Measurements from ENCODE around the gene KRTAP5-7. TPM values are rescaled to one million over a fixed set of nuclear protein-coding genes. Genes with fewer than 3 reads are reported as not detected.
"Not testable (repeated sequence)": the region's sequence is repeated elsewhere in the genome, so short reads cannot be mapped to it uniquely, and the experiment has no call there.

The KRTAP5-7 gene
- total and polyA plus RNA-seq, 2 donors from 2014 or later = 0.22 TPM; not detected in 1

- no peak for FAIRE-seq
- intact Hi-C loops (cut with DNase I) = no loop called here
These were observed 48.8 kb downstream of the KRTAP5-7 start for GRCh38 chr11:71575723-71576424.

GRCh38 chr11:71576688-71577465 is 49.8 kb downstream of the KRTAP5-7 start:
- FAIRE-seq; H3K27me3 ChIP-seq (ENCODE audit: control insufficient read depth, insufficient read depth, low read length); H3K9ac ChIP-seq (ENCODE audit: low read length in 3 of 3); intact Hi-C loops (cut with DNase I); H3K4me3 ChIP-seq (ENCODE audit: low read length in 3 of 3); H3K36me3 ChIP-seq (ENCODE audit: control insufficient read depth in 2 of 3, insufficient read depth in 3 of 3, low read length in 3 of 3); DNase-seq; H3K9me3 ChIP-seq (ENCODE audit: control insufficient read depth in 2 of 3, insufficient read depth in 1 of 3, low read length in 3 of 3); H3K27ac ChIP-seq (ENCODE audit: low read depth in 2 of 2, low read length in 2 of 2); H3K4me1 ChIP-seq (ENCODE audit: control insufficient read depth in 2 of 3, insufficient read depth in 2 of 3, low read depth in 1 of 3, low read length in 3 of 3): not testable (repeated sequence)

More at GRCh38 chr11:71575723-71576424, 48.8 kb downstream of the KRTAP5-7 start:
- Histone ChIP-seq H3K9ac (ENCODE audit: low read length in 3 of 3) (no peak overlapping the region), H3K4me1 (ENCODE audit: control insufficient read depth in 2 of 3, insufficient read depth in 2 of 3, low read depth in 1 of 3, low read length in 3 of 3) (no peaks in the 10 kb centered on the region), H3K9me3 (ENCODE audit: control insufficient read depth in 2 of 3, insufficient read depth in 1 of 3, low read length in 3 of 3) (no peaks in the 10 kb centered on the region), H3K27me3 (ENCODE audit: control insufficient read depth, insufficient read depth, low read length) (no peaks in the 10 kb centered on the region), H3K4me3 (ENCODE audit: low read length in 3 of 3) (no peak overlapping the region), H3K27ac (ENCODE audit: low read depth in 2 of 2, low read length in 2 of 2) (no peak overlapping the region), H3K36me3 (ENCODE audit: control insufficient read depth in 2 of 3, insufficient read depth in 3 of 3, low read length in 3 of 3) (no peaks in the 10 kb centered on the region)
- no peak for DNase-seq
- TF ChIP-seq CTCF (IDR thresholded peaks at IDR 0.05; ENCODE audit: borderline replicate concordance, extremely low read depth, insufficient read depth) = no peak

- no peaks in the 10 kb centered on the region for H3K27me3 ChIP-seq (ENCODE audit: control insufficient read depth, insufficient read depth, low read length)
- H3K9me3 ChIP-seq (ENCODE audit: control insufficient read depth in 2 of 3, insufficient read depth in 1 of 3, low read length in 3 of 3) = no peaks in the 10 kb centered on the region
- DNase-seq (no peak), FAIRE-seq (no peak)
- no peak overlapping the region for H3K9ac ChIP-seq (ENCODE audit: low read length in 3 of 3)
- no peaks in the 10 kb centered on the region for H3K4me1 ChIP-seq (ENCODE audit: control insufficient read depth in 2 of 3, insufficient read depth in 2 of 3, low read depth in 1 of 3, low read length in 3 of 3)
- H3K36me3 ChIP-seq (ENCODE audit: control insufficient read depth in 2 of 3, insufficient read depth in 3 of 3, low read length in 3 of 3) = no peaks in the 10 kb centered on the region
- intact Hi-C loops (cut with DNase I) = no loop called here
- H3K4me3 ChIP-seq (ENCODE audit: low read length in 3 of 3) = no peak overlapping the region
- TF ChIP-seq CTCF (IDR thresholded peaks at IDR 0.05; ENCODE audit: borderline replicate concordance, extremely low read depth, insufficient read depth) = no peak
- H3K27ac ChIP-seq (ENCODE audit: low read depth in 2 of 2, low read length in 2 of 2) = no peak overlapping the region
These were observed 50.5 kb downstream of the KRTAP5-7 start for GRCh38 chr11:71577469-71578004.

Other genes starting within 250 kb of the KRTAP5-7 start
- 17.8 TPM for gene DHCR7, start 78.9 kb upstream of the KRTAP5-7 start, total RNA-seq
- 35.2 TPM for gene DHCR7, start 78.9 kb upstream of the KRTAP5-7 start, polyA plus RNA-seq (ENCODE audit: insufficient read depth, low read depth, low replicate concordance)
- 72.9 TPM for gene NADSYN1, start 74.1 kb upstream of the KRTAP5-7 start, total RNA-seq
- gene NADSYN1, start 74.1 kb upstream of the KRTAP5-7 start, polyA plus RNA-seq (ENCODE audit: insufficient read depth, low read depth, low replicate concordance) = 34.9 TPM
- gene KRTAP5-8, start 10.8 kb downstream of the KRTAP5-7 start, total RNA-seq = 0.35 TPM
- 1.8 TPM for gene KRTAP5-8, start 10.8 kb downstream of the KRTAP5-7 start, polyA plus RNA-seq (ENCODE audit: insufficient read depth, low read depth, low replicate concordance)
- 0.66 TPM for gene KRTAP5-9, start 21.2 kb downstream of the KRTAP5-7 start, total RNA-seq
- not detected for gene KRTAP5-9, start 21.2 kb downstream of the KRTAP5-7 start, polyA plus RNA-seq (ENCODE audit: insufficient read depth, low read depth, low replicate concordance)
- gene KRTAP5-10, start 38.3 kb downstream of the KRTAP5-7 start, total RNA-seq = not detected
- gene KRTAP5-10, start 38.3 kb downstream of the KRTAP5-7 start, polyA plus RNA-seq (ENCODE audit: insufficient read depth, low read depth, low replicate concordance) = not detected
- not detected for gene KRTAP5-11, start 55.6 kb downstream of the KRTAP5-7 start, total RNA-seq
- not detected for gene KRTAP5-11, start 55.6 kb downstream of the KRTAP5-7 start, polyA plus RNA-seq (ENCODE audit: insufficient read depth, low read depth, low replicate concordance)